NCI-H510A (cell line): ENCODE measurements around the gene GABBR2.

Experiments used
- DNase-seq: peaks from one replicate; lab custom pipeline; 2025; lab: John Stamatoyannopoulos, UW

The GABBR2 gene

DNA sequence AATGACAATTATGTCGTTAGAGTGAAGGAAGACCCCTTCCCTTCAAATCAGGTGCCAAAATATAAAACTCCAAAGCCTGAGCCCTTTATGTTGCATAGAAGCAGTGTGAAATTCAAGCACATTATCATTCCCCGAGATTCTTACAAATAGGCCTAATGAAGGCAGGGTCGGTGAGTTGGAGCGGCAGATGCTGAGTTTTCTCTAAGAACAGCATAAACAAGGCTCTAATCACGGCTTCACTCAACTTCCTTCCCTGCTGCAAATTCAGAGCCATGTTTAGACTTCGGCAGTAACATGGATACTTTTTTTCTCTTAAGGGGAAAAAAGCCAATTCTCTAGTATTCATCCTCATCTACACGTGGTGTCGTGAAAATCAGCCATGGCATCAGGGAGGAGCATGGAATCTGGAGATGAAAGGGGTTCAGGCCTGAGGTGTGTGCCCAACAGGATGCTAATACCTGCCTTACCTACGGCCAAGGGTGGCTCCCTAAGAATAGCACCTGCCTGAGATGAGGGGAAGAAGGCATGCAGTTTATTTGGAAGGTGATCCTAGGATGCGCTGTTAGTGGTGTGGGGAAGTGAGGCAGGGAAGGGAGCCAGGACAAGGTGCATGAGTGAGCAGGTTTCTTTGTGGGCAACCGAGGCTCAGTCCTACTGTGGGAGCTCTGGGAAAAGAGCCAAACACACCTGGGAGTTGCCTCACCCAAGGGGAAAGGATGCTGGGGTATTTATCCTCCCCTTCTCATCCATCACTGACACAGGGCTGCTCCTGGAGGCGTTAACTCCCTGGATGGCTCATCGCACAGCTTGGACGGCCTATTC is 306.5 kb downstream of the GABBR2 start:
- DNase-seq, result no peak

DNA sequence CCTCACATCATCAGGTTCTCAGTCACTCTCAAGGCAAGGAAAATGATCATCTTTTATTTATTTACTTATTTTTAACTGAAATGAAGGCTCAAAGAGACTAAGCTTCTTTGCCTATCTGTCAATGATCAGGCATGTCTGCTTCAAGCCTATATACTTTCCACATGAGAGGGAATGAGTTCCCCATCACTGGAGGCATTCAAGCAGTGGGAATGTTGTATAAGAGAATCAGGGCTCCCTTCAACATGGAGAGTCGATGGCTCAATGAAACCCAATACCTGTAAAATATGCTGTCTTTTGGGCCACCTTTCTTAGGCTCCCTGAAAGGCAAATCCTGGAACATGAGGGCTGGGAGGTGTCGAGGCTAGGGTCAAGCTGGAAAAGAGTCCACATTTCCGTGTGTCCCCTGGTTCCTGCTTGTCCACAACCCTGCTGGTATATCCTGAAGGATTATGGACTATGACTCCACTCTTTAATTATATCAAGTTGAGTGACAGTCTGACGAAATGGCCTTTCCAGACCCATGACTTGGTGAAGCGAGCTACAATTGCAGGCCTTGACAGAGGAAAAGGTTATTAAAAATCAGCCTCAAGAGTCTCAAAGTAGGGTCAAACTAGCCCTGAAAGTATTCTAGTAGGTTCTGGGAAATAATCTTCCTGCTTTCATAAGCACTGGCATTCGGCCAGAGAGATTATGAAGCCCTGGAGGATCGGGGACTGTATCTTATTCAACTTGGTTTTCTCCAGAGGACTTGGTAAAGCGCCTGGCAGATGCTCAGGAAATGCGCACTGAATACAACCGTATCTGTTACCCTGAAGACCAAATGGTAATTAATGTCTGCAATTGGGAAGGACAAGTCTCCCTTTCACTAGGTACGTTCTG is 307.4 kb downstream of the GABBR2 start:
- no peak for DNase-seq

DNA sequence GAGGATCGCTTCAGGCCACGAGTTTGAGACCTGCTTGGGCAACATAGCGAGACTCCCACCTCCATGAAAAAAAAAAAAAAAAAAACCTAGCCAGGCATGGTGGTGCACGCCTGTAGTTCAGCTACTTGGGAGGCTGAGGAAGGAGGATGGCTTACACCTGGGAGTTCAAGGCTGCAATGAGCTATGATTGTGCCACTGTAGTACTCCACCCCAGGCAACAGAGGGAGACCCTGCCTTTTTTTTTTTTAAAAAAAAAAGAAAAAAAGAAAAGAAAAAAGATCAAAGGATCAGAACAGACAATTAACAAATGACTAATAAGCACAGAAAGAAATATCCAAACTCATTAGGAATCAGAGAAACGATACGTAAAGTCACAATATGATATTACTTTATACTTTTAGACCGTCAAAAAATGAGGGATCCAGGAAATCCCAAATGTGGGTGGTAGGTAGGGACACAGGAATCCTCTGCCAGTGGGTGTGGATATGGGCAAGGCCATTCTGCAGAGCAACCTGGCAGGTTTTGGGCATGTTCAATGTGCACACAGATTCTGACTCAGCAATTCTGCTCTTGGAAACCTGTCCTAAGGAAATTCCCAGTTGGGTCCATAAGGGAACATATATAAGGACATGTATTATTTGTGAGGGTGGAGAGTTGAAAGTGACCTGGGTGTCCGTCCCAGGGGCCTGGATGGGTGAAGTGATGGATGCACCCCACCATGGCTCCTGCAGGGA is 308.6 kb downstream of the GABBR2 start:
- no peak for DNase-seq

DNA sequence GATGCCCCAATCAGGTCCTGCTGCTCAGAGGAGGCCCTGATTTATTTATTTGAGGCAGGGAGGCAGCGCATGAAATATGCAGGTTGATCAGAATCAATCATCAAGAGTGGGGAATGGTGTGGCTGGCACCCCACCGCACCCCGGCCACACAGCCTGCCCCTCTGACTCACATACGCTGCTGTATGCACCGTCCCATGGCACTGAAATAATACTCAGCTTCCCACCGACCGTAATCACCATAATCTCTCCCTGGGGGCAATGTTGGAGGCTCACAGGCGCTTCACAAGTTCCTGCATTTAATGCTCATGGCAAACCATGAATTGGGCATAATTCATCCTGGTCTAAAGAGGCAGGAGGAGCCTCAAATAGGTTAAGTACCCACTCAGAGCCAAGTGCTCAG is 312.1 kb downstream of the GABBR2 start:
- DNase-seq, result no peak

DNA sequence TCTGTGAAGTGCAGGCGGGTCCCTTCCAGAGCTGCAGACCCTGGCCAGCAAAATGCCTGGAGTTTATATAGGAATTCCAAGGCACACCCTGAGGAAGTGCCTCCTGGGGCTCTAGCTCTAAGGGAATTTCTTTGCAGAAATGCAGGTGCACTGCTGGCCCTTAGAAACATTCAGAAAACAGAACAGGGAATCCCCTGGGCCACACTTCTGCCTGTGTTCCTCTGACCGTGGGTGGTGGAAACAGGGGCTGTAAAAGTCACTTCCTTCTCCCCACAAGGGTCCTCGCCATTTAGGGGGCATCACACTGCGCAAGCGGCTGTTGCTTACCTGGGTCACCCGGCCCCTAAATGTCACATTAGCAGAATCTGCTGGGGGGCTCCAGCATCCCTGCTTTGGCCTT is 312.5 kb downstream of the GABBR2 start:
- DNase-seq, result no peak

DNA sequence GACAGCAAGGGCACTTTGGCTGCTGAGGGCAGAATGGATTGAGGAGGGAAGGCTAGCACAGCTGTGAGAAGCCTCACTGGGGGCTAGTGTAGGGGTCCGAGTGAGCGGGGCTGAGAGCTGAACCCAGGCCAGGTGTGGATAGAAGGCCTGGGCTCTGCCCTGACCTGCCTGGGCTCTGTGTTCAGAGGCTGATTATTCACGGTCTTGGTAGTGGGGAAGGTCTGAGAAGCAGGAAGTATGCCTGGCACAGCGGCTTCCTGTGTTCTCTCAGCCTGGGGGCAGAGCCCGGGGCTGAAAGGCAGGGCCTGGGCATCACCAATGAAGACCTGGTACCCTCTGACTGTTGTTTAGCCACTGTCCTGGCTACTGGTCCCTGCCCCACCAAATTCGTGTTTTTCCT is 316.9 kb downstream of the GABBR2 start:
- DNase-seq, result no peak

DNA sequence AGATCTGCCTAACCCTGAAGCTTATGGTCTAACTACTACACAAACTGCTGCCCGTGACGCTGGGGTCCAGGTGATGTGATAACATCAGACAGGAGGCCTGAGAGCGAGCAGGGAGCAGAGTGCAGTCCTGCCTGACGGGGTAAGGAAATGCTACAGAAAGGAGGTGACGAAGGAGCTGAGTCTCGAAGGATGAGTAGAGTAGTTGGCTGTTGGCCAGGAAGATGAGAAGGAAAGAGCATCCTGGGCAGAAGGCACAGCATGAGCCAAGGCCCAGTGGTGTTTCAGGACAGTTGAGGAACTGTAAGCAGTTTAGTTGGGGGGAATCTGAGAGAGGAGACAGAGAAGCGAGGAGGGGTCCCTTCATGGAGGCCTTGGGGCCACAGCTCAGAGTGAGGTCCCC is 317.3 kb downstream of the GABBR2 start:
- DNase-seq, result no peak

DNA sequence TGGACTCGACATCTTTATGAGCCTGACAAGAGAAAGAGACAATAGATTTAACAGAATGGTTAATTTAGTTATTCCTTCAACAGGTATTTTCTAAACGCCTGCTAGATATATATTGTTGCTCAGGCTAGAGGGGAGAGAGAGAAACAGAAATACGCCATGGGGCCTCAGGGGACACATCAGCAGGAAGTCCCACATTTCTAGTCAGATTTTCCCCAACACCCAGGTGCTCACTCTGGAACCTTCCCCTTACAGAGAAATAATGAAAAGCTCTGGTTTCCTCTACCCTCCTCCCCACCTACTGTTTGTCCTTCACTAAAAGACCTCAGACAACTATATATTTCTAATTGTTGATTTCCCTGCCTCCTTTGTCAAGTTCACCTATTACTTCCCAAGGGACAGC is 323.0 kb downstream of the GABBR2 start:
- no peak for DNase-seq

DNA sequence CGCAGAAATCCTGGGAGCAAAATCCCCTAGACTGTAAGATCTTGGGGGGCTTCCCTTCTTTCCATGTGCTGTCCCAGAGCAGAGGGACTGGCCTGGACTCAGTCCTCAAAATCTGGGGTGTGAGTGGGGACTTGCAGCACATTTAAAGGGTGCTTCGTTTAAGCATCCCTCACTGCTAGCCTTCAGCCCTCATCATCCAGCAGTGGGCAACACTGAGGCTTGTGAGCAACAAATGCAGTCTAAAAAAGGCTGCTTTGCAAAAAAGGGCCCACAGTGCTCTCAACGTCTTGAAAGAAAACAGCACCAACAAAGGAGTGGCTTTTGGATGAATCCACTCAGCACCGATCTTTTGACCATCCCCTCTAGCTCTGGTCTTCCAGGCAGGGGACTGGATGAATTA is 325.0 kb downstream of the GABBR2 start:
- DNase-seq, result no peak

DNA sequence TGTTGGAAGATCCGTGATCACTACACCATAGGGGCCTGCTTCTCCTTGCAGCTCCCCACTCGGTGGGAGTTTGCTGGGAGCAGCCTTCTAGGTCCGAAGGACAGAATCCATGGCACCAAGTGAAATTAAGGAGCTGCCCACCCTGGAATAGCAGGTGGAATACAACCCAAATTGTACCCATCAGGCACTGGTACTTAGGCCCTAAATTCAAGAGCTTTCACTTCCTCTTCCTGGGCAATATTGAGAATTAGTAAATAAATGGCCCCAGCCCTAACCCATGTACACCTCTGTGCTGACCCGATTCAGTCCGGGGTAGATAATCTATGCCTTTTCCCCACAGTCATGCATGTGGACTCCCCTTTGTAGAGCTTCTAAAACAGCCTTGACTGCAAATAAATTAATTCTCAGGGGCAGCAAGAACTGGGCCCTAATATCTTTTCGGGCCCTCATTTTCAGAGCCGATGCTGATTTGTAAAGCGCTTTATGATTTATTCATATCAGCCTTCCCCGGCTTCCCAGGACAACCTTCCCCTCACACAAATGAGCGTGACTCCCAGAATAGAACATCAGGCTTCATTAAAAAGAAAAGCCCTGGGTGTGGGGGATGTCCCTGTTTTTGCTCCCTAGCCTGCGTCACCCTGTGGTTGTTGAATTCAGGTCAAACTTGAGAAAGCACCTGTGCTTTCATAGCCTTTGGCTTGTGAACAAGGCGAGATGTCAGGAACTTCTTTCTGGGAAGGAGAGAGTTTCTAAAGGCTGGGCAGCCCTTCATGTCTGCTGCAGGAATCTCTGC is 327.2 kb downstream of the GABBR2 start:
- DNase-seq, result no peak

DNA sequence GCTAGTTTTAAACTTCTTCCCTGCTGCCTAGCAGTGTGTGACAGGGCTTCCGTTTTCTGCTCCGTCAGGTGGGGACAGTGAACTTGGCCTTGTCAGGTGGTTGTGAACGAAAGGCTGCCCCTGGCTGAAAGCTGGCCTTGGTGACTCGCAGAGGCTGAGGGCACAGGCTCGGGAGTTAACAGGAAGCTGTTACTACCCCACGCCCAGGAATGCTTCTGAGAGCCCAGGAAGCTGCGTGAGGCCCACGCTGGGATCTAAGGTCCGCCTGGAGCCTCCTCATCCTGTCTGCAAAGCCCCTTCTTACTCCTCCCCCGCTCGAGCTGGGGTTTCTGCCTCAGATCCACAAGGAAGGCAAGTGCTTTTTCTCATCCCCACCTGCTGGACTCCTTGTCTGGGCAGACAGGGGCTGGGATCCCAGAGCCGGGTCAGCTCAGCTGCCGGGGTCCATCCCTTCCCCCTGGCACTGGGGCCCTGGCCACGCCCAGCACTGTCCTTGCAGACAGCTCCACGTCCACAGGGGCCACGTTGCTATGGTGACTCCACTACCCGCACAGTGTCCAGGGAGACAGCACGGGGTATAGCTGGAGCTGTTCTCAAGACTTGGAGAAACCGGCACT is 328.6 kb downstream of the GABBR2 start:
- DNase-seq, result no peak

DNA sequence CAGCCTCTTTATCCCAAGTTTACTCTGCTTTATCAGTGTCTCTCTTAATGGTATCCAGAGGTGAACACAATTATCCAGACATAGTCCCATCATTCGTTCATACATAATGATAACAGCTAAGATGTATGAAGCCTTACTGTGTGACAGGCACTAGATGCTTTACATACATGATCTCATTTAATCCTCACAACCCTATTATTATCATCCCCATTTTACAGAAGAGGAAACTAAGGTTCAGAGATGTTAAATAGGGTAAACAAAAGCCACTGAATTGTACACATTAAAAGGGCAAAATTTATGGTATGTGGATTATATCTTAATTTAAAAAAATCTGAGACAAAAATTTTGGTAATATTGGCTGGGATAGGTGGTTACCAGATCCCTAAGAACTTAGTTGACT is 329.2 kb downstream of the GABBR2 start:
- DNase-seq, result no peak

DNA sequence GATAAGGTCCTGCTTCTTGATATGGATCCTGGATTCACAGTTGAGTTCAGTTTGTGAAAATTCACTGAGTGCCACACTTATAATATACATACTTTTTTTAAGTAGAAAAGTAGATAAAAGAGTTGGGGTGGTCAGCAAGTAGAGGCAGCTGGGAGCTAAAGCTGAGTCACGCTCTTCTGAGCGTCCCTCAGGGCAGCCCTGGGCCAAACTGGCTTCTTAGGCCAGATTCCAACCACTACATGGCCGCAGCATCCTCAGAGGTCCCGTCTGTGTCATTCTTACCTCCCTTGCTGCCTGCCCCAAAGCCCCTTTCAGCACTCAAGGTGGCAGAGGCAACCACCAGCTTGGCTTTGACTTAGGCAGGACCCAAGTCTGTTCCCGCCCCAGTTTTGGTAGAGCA is 329.9 kb downstream of the GABBR2 start:
- no peak for DNase-seq

DNA sequence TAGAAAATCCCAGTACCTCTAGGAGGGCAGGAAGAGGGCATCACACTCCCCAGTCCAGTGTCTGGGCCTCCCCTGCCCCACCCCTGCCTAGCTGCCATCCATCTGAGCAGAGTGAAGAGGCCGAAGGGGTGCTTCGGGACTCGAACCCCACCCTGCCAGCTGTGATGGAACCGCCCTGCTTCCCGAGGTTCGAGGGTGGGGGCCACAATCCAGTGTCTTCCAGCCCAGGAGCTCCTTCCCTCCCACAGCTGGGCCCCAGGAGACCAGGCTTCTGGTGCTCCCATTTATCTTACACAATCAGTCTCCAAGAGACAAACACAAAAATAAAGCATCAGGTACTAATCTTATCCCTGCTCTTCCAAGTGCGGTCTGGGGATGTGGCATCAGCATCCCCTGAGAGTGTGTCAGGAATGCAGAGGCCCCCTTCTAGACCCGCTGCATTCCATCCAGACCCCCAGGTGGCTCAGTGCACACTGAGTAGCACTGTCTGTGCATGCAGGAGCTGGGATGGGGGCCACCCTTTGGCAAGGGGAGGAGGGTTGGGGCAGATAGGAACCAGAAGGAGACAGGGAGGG is 330.4 kb downstream of the GABBR2 start:
- no peak for DNase-seq

DNA sequence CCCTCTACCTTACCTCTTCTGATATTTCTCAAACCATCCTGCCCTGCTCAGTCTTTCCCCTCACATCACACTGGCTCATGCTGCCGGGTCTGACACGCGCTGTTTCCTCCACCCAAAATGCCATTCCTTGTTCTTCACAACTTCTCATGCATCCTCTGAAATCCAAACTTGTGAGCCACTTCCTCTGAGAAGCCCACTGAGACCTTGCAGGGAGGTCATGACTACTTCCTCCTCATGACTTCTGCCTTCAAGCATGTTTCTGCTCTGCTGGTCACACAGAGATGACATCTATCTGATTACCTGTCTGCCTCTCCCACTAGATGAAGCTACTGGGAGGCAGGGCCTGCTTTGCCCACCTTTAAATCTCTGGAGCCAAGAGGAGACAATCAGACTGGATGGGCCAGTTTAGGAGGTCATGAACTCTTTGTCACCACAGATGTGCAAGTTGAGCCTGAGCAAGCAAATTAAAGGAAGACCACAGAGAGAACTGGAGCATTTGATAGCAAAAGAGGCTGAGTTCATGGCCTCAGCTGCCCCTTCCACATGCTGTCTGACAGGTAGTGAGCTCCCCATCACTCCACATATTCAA is 333.5 kb downstream of the GABBR2 start:
- no peak for DNase-seq

DNA sequence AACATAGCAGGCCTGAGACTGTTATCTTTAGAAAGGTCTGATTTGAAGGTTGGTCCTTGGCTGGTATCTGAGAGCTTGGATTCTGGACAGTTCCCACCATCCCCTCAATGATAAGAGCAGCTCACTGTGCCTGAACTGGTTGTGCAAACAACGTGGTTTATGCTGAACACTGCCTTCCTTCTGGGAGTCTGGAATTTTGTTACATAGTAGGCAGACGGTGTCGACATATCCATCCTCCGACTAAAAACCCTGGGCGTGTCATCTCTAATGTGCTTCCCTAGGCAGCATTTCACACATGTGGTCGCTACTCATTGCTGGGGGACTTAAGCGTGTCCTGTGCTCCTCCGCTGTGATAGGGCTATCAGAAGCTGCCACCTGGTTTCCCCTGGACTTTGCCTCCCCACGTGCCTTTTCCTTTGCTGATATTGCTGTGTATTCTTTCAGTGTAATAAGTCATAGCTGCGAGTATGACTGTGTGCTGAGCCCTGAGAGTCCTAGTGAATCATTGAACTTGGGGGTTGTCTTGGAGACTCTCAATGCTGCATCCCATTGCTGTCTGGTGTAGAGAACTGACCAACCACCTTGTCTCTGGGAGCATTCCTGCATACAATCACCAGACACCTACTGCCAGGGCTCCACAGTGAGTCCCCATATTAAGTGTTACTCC is 334.2 kb downstream of the GABBR2 start:
- no peak for DNase-seq

DNA sequence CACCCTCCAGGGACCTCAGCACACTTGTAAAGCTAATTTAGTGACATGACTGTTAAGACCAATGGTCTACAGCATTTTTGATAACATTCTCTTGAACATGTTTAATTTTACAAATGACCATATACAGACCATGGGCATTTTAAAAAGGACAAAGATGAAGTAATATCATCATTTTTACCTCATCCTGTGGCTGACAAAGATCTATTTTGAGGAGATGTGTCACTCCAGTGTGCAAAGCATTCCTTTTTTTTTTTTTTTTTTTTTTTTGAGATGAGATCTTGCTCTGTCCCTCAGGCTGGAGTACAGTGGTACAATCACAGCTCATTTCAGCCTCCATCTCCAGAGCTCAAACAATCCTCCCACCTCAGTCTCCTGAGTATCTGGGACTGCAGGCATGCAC is 335.1 kb downstream of the GABBR2 start:
- no peak for DNase-seq

DNA sequence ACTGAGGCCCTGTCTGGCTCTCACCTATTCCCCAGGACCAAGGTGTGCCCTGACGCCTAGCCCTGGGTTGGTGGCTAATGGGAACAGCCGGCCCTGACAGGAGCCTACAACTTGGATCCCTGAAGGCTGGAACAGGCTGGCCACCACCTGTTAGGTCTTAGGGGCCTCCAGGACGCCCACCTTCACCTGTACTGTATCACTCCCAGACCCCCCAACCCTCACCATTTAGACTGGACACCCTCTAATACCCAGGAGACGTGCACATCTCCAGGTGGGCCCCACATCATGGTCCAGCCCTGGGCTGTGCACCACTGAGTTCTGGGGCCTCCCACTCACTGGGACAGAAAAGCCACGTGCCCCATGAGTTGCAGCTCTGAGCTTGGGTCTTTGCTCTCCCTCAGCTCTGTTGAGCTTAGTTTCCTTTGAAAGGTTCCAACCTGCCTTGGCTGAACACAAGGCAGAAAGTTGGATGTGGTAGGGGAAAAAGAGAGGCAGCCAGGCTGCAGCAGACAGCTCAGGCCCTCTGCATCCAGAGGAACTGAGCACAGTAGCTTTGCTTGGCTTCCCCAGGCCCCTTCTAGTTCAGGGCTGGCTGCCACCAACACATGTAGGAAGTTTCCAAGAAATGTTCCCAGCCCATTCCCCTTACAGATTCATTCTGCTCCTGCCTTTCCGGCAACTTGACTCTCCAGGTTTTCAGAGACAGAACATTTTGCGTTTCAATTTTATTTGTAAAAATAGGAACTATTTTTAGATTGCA is 336.5 kb downstream of the GABBR2 start:
- no peak for DNase-seq

DNA sequence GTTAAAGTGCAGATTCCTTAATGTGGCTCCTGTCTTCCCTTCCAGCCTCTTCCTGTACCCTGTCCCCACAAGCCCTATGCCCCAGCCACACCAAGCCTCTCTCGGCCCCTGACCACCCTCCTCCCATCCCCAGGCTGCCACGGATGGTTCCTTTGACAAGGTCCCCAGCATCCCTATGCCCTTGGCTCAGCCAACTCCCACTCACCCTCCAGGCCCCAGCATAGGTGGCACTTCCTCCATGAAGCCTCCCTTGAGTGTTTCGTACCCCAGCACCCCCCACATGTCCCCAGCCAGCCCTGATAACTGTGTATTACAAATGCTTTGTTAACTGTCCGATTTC is 337.8 kb downstream of the GABBR2 start:
- DNase-seq, result no peak
